ENCODE measurements around the gene STK11.

DNA sequence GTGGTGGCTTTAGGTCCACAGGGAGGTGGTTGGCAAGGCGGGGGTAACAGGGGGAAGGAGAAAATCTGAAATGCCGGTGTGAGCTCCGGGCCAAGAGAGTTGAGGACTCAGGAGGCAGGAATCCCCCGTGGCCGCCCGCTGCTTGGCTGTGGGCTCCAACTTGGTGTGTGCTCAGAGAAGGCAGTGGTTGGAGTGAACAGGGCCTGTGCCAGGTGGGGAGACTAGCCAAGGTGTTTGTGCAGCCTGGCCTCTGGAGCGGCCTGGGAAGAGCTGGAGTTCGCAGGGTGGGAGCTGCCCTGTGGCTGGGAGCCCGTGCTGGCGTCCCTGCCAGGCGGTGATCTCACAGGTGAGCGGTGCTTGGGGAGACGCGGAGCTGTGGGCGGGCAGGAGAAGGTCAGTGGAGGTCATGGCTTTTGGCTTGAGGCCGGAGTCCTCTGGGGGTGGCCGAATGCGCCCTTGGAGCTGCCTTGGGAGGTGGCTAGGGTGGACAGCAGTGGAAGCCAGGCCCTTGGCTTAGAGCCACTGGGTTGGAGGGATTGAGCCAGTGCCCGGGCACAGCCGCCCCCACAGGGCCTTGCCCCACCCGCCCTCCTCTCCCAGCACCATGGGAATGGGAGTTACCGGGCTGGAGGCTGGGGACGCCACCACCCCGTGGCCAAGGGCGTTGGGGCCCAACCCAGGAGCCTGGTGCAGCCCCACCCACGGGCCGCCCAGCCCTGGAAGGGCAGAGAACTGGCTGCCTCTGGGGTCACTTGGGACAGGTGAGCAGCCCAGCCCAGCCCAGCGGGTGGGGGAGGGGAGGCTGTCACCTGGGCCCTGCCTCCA, 56.4 kb downstream of the STK11 start:
- TF ChIP-seq, protein P1, sequence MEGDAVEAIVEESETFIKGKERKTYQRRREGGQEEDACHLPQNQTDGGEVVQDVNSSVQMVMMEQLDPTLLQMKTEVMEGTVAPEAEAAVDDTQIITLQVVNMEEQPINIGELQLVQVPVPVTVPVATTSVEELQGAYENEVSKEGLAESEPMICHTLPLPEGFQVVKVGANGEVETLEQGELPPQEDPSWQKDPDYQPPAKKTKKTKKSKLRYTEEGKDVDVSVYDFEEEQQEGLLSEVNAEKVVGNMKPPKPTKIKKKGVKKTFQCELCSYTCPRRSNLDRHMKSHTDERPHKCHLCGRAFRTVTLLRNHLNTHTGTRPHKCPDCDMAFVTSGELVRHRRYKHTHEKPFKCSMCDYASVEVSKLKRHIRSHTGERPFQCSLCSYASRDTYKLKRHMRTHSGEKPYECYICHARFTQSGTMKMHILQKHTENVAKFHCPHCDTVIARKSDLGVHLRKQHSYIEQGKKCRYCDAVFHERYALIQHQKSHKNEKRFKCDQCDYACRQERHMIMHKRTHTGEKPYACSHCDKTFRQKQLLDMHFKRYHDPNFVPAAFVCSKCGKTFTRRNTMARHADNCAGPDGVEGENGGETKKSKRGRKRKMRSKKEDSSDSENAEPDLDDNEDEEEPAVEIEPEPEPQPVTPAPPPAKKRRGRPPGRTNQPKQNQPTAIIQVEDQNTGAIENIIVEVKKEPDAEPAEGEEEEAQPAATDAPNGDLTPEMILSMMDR (IDR thresholded peaks at IDR 0.05) = no peak
- no peak for TF ChIP-seq POLR2A (IDR thresholded peaks at IDR 0.05)

All from lower leg skin (tissue), 3 donors.